Loucy (cell line): ENCODE results near the gene METRNL.

Source experiments
- H2AFZ ChIP-seq: fragments of 200-600 bp; sonication (generic); 2 replicates; pipeline ENCODE4 v1.6.0; 2016; ENCODE audit warnings: antibody characterized with exemption, mild to moderate bottlenecking, low read length, moderate library complexity
- H3F3A ChIP-seq: fragments of 200-600 bp; 2 replicates; pipeline ENCODE4 v1.6.0; 2016; ENCODE audit warnings: antibody characterized with exemption, low read depth, mild to moderate bottlenecking
- H3K27me3 ChIP-seq: fragments of 200-600 bp; sonication (generic); 2 replicates; pipeline ENCODE4 v1.6.1; 2014; ENCODE audit warnings: low read length, mild to moderate bottlenecking; ENCODE audit not compliant: insufficient read depth, poor library complexity, severe bottlenecking
- H3K36me3 ChIP-seq: fragments of 200-600 bp; sonication (generic); 2 replicates; pipeline ENCODE4 v1.6.1; 2016; ENCODE audit warnings: low read length; ENCODE audit not compliant: insufficient read depth
- H3K4me1 ChIP-seq: fragments of 200-600 bp; sonication (generic); 2 replicates; pipeline ENCODE4 v1.5.1; 2014; ENCODE audit warnings: low read length, mild to moderate bottlenecking; ENCODE audit not compliant: insufficient read depth, poor library complexity, severe bottlenecking
- H3K4me2 ChIP-seq: fragments of 200-600 bp; sonication (generic); 2 replicates; pipeline ENCODE4 v1.6.0; 2014; ENCODE audit warnings: antibody characterized with exemption, low read length, low read depth, mild to moderate bottlenecking; ENCODE audit not compliant: poor library complexity, severe bottlenecking
- H3K4me3 ChIP-seq: fragments of 200-600 bp; sonication (generic); 2 replicates; pipeline ENCODE4 v1.5.1; 2014; ENCODE audit warnings: low read length, mild to moderate bottlenecking, mixed read lengths; ENCODE audit not compliant: poor library complexity, severe bottlenecking
- H3K79me2 ChIP-seq: fragments of 200-600 bp; sonication (generic); 2 replicates; pipeline ENCODE4 v1.6.1; 2014; ENCODE audit warnings: low read length; ENCODE audit not compliant: insufficient read depth
- H3K9ac ChIP-seq: fragments of 200-600 bp; sonication (generic); 2 replicates; pipeline ENCODE4 v1.6.0; 2014; ENCODE audit warnings: mild to moderate bottlenecking, low read depth, low read length, moderate library complexity; ENCODE audit not compliant: poor library complexity, severe bottlenecking
- H3K9me2 ChIP-seq: fragments of 200-600 bp; sonication (generic); replicated peaks from 2 replicates; pipeline ENCODE4 v1.6.1; 2016; ENCODE audit warnings: low read depth, low read length, mixed read lengths
- H3K9me3 ChIP-seq: fragments of 200-600 bp; sonication (generic); 2 replicates; pipeline ENCODE4 v1.6.1; 2014; ENCODE audit warnings: mild to moderate bottlenecking, antibody characterized with exemption, low read length, low read depth; ENCODE audit not compliant: insufficient read depth
- H4K20me1 ChIP-seq: fragments of 200-600 bp; sonication (generic); 2 replicates; pipeline ENCODE4 v1.6.0; 2014; ENCODE audit warnings: antibody characterized with exemption, low read length, mild to moderate bottlenecking; ENCODE audit not compliant: insufficient read depth, poor library complexity, severe bottlenecking
- CTCF ChIP-seq: fragments of 200-600 bp; sonication (generic); conservative IDR thresholded peaks from 2 replicates; pipeline ENCODE4 v1.5.1; 2014; ENCODE audit warnings: mild to moderate bottlenecking, antibody characterized with exemption, low read length
- EZH2phosphoT487 ChIP-seq: fragments of 200-600 bp; IDR thresholded peaks from 2 replicates; pipeline ENCODE4 v1.6.1; 2018; ENCODE audit warnings: antibody characterized with exemption, mild to moderate bottlenecking, moderate library complexity, borderline replicate concordance

Gene METRNL

GRCh38 chr17:83107656-83108048, 28.2 kb downstream of the METRNL start:
- no peaks in the 10 kb centered on the region for H4K20me1 ChIP-seq
- H3K9me3 ChIP-seq = no peaks in the 10 kb centered on the region
- no peaks in the 10 kb centered on the region for H3K79me2 ChIP-seq
- no peaks in the 10 kb centered on the region for H3K36me3 ChIP-seq
- H3K27me3 ChIP-seq = no peaks in the 10 kb centered on the region
- H3K9me2 ChIP-seq = no peaks in the 10 kb centered on the region
- H3K4me2 ChIP-seq = no peak overlapping the region
- no peak overlapping the region for H3K9ac ChIP-seq
- no peak overlapping the region for H3K4me3 ChIP-seq
- TF ChIP-seq EZH2phosphoT487 (no peak), CTCF (no peak)
- no peaks in the 10 kb centered on the region for H3F3A ChIP-seq
- no peaks in the 10 kb centered on the region for H3K4me1 ChIP-seq
- no peak overlapping the region for H2AFZ ChIP-seq

GRCh38 chr17:83108709-83109108, 29.3 kb downstream of the METRNL start:
- H3K79me2 ChIP-seq = no peaks in the 10 kb centered on the region
- H3K4me2 ChIP-seq = no peak overlapping the region
- no peak overlapping the region for H3K9ac ChIP-seq
- H3K27me3 ChIP-seq = no peaks in the 10 kb centered on the region
- H2AFZ ChIP-seq = no peak overlapping the region
- no peaks in the 10 kb centered on the region for H3K9me2 ChIP-seq
- H3F3A ChIP-seq = no peaks in the 10 kb centered on the region
- no peaks in the 10 kb centered on the region for H3K9me3 ChIP-seq
- H3K4me3 ChIP-seq = no peak overlapping the region
- TF ChIP-seq EZH2phosphoT487 (no peak), CTCF (no peak)
- H4K20me1 ChIP-seq = no peaks in the 10 kb centered on the region
- no peaks in the 10 kb centered on the region for H3K4me1 ChIP-seq
- H3K36me3 ChIP-seq = no peaks in the 10 kb centered on the region

GRCh38 chr17:83109386-83109785, 30.0 kb downstream of the METRNL start:
- no peak overlapping the region for H3K4me3 ChIP-seq
- H3F3A ChIP-seq = no peaks in the 10 kb centered on the region
- no peaks in the 10 kb centered on the region for H3K36me3 ChIP-seq
- H4K20me1 ChIP-seq = no peaks in the 10 kb centered on the region
- H3K79me2 ChIP-seq = no peaks in the 10 kb centered on the region
- H3K4me1 ChIP-seq = no peaks in the 10 kb centered on the region
- no peak overlapping the region for H3K9ac ChIP-seq
- no peak overlapping the region for H3K4me2 ChIP-seq
- H3K27me3 ChIP-seq = no peaks in the 10 kb centered on the region
- no peak for TF ChIP-seq CTCF
- no peak for TF ChIP-seq EZH2phosphoT487
- no peaks in the 10 kb centered on the region for H3K9me2 ChIP-seq
- no peaks in the 10 kb centered on the region for H3K9me3 ChIP-seq
- H2AFZ ChIP-seq = no peak overlapping the region
